IPS-NIHi7 (cell line): ENCODE data around the gene SLC11A1.

ENCODE experiments used
- DNase-seq: peaks from one replicate; pipeline ENCODE4 v3.0.0; 2012; ENCODE audit warnings: mixed read lengths; ENCODE audit errors: extremely low spot score

The SLC11A1 gene

GRCh38 chr2:218435003-218435982, 53.2 kb downstream of the SLC11A1 start:
- peak; percentile 7 for DNase-seq

GRCh38 chr2:218436992-218437391, 54.9 kb downstream of the SLC11A1 start:
- DNase-seq, result peak; percentile 6

- DNase-seq, result no peak
Measured at GRCh38 chr2:218437969-218438368, 55.9 kb downstream of the SLC11A1 start.

- no peak for DNase-seq
Measured at GRCh38 chr2:218438596-218438995, 56.5 kb downstream of the SLC11A1 start.

GRCh38 chr2:218444692-218445357, 62.8 kb downstream of the SLC11A1 start:
- no peak for DNase-seq

GRCh38 chr2:218445602-218446001, 63.5 kb downstream of the SLC11A1 start:
- DNase-seq, result no peak
